ENCODE results near the gene PLPP1. TPM values are rescaled to one million over a fixed set of nuclear protein-coding genes. Genes with fewer than 3 reads are reported as not detected.

The PLPP1 gene
- polyA plus RNA-seq, 1 of the 3 experiments (the other 2 are of a cell fraction), result 32.8 TPM

- H3F3A ChIP-seq (replicated peaks; ENCODE audit: insufficient read depth), result peaks cover 14% of the 10 kb centered on the region
- WGBS (ENCODE audit: low lambda C conversion rate), result 100% methylated on average over 2 of the region's 2 CpGs
- H3K4me1 ChIP-seq (ENCODE audit: control insufficient read depth in 1 of 2, insufficient read depth in 2 of 2, low read depth in 1 of 2, low read length in 1 of 2), result peaks cover 0 to 4% of the 10 kb centered on the region in 2 experiments; a peak in 2 of 4 replicates
- H3K9me3 ChIP-seq, result no peaks in the 10 kb centered on the region
- H3K4me2 ChIP-seq, result no peak overlapping the region
- ChIA-PET CTCF (interaction anchor here (1.0 kb wide), 1 partner anchor 32 kb away, joined by 3 read pairs; no protein-coding TSS in a partner anchor), POLR2A (no interaction called here)
- H4K20me1 ChIP-seq (ENCODE audit: insufficient read depth), result no peaks in the 10 kb centered on the region
- no peaks in the 10 kb centered on the region for H3K27me3 ChIP-seq (ENCODE audit: insufficient read depth)
- no peak overlapping the region for H3K27ac ChIP-seq (ENCODE audit: low read depth in 2 of 2, low read length in 1 of 2)
- no peak overlapping the region for H2AFZ ChIP-seq (ENCODE audit: low read depth)
- no peaks in the 10 kb centered on the region for H3K9me2 ChIP-seq
- no peak overlapping the region for H3K9ac ChIP-seq
- H3K36me3 ChIP-seq (replicated peaks in 1 of 2; ENCODE audit: control insufficient read depth in 1 of 2, insufficient read depth in 2 of 2, low read length in 1 of 2), result no peaks in the 10 kb centered on the region
- TF ChIP-seq NFIC (IDR thresholded peaks at IDR 0.05; ENCODE audit: borderline replicate concordance), result no peak
- no peak for TF ChIP-seq RAD21 (IDR thresholded peaks at IDR 0.05; ENCODE audit: low read length)
- TF ChIP-seq, protein P1, sequence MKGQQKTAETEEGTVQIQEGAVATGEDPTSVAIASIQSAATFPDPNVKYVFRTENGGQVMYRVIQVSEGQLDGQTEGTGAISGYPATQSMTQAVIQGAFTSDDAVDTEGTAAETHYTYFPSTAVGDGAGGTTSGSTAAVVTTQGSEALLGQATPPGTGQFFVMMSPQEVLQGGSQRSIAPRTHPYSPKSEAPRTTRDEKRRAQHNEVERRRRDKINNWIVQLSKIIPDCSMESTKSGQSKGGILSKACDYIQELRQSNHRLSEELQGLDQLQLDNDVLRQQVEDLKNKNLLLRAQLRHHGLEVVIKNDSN (IDR thresholded peaks at IDR 0.05; ENCODE audit: borderline replicate concordance, low read depth), result no peak
- no peak for TF ChIP-seq ELF1 (IDR thresholded peaks at IDR 0.05)
- TF ChIP-seq TCF12 (IDR thresholded peaks at IDR 0.05), result no peak
- TF ChIP-seq, protein P2, sequence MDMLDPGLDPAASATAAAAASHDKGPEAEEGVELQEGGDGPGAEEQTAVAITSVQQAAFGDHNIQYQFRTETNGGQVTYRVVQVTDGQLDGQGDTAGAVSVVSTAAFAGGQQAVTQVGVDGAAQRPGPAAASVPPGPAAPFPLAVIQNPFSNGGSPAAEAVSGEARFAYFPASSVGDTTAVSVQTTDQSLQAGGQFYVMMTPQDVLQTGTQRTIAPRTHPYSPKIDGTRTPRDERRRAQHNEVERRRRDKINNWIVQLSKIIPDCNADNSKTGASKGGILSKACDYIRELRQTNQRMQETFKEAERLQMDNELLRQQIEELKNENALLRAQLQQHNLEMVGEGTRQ (IDR thresholded peaks at IDR 0.05; ENCODE audit: borderline replicate concordance, low read depth, low read length), result no peak
- TF ChIP-seq GATA2 (CRISPR knock-in tag; IDR thresholded peaks at IDR 0.05), result no peak
- no peak for TF ChIP-seq CHD2 (IDR thresholded peaks at IDR 0.05; ENCODE audit: low read length, partially characterized antibody)
- DNase-seq, result no peak
- peaks cover 23% of the 10 kb centered on the region; the same call in 1 of the 2 replicates for H3K79me2 ChIP-seq (ENCODE audit: insufficient read depth)
- no peak overlapping the region for H3K4me3 ChIP-seq (ENCODE audit: low read depth in 2 of 2, low read length in 1 of 2)
These were observed 82.8 kb downstream of the PLPP1 start for GRCh38 chr5:55451976-55452375.

GRCh38 chr5:55450050-55450765, 84.6 kb downstream of the PLPP1 start:
- no peak overlapping the region for H3K4me2 ChIP-seq
- H3K27ac ChIP-seq (ENCODE audit: low read depth in 2 of 2, low read length in 1 of 2), result no peak overlapping the region
- no peaks in the 10 kb centered on the region for H3K9me3 ChIP-seq
- H3K9ac ChIP-seq, result no peak overlapping the region
- no peak for DNase-seq
- H3F3A ChIP-seq (replicated peaks; ENCODE audit: insufficient read depth), result no peaks in the 10 kb centered on the region
- H4K20me1 ChIP-seq (ENCODE audit: insufficient read depth), result no peaks in the 10 kb centered on the region
- 79% methylated on average over 4 of the region's 4 CpGs for WGBS (ENCODE audit: low lambda C conversion rate)
- H2AFZ ChIP-seq (ENCODE audit: low read depth), result no peak overlapping the region
- no peaks in the 10 kb centered on the region for H3K36me3 ChIP-seq (replicated peaks in 1 of 2; ENCODE audit: control insufficient read depth in 1 of 2, insufficient read depth in 2 of 2, low read length in 1 of 2)
- H3K27me3 ChIP-seq (ENCODE audit: insufficient read depth), result no peaks in the 10 kb centered on the region
- TF ChIP-seq PBX3 (IDR thresholded peaks at IDR 0.05), result peak; percentile 58
- TF ChIP-seq MAX (IDR thresholded peaks at IDR 0.05; ENCODE audit: low read depth), result peak; percentile 86
- no peak for TF ChIP-seq CHD2 (IDR thresholded peaks at IDR 0.05; ENCODE audit: low read length, partially characterized antibody)
- no peak for TF ChIP-seq RAD21 (IDR thresholded peaks at IDR 0.05; ENCODE audit: low read length)
- TF ChIP-seq TEAD4 (IDR thresholded peaks at IDR 0.05; ENCODE audit: borderline replicate concordance, insufficient read depth), result no peak
- TF ChIP-seq TCF12 (IDR thresholded peaks at IDR 0.05), result peak; percentile 81
- ChIA-PET POLR2A (no interaction called here), CTCF (no interaction called here)
- H3K79me2 ChIP-seq (ENCODE audit: insufficient read depth), result peaks cover 17% of the 10 kb centered on the region; the same call in 1 of the 2 replicates
- H3K9me2 ChIP-seq, result no peaks in the 10 kb centered on the region
- peaks cover 0 to 4% of the 10 kb centered on the region in 2 experiments; a peak in 2 of 4 replicates for H3K4me1 ChIP-seq (ENCODE audit: control insufficient read depth in 1 of 2, insufficient read depth in 2 of 2, low read depth in 1 of 2, low read length in 1 of 2)
- H3K4me3 ChIP-seq (ENCODE audit: low read depth in 2 of 2, low read length in 1 of 2), result no peak overlapping the region

Measured in SK-N-SH (cell line).